ENCODE data around the gene ZBTB5.

- TF ChIP-seq SMC3 (IDR thresholded peaks at IDR 0.05) (no peak), MAFK (IDR thresholded peaks at IDR 0.05; ENCODE audit: partially characterized antibody) (no peak), CTCF (IDR thresholded peaks at IDR 0.05) (no peak), HOXA7 (CRISPR knock-in tag; IDR thresholded peaks at IDR 0.05) (no peak), CEBPB (IDR thresholded peaks at IDR 0.05) (no peak), CBX2 (IDR thresholded peaks at IDR 0.05; ENCODE audit: borderline replicate concordance, low read depth) (no peak), RFX5 (IDR thresholded peaks at IDR 0.05) (no peak), RNF2 (IDR thresholded peaks at IDR 0.05; ENCODE audit: borderline replicate concordance, low read depth) (no peak), ELK1 (IDR thresholded peaks at IDR 0.05; ENCODE audit: low read depth, low read length) (no peak), POLR2A (IDR thresholded peaks at IDR 0.05; ENCODE audit: low read length) (no peak), CBX8 (IDR thresholded peaks at IDR 0.05) (no peak)
- TF ChIP-seq, protein P1, sequence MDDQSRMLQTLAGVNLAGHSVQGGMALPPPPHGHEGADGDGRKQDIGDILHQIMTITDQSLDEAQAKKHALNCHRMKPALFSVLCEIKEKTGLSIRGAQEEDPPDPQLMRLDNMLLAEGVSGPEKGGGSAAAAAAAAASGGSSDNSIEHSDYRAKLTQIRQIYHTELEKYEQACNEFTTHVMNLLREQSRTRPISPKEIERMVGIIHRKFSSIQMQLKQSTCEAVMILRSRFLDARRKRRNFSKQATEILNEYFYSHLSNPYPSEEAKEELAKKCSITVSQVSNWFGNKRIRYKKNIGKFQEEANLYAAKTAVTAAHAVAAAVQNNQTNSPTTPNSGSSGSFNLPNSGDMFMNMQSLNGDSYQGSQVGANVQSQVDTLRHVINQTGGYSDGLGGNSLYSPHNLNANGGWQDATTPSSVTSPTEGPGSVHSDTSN (IDR thresholded peaks at IDR 0.05): no peak
- TF ChIP-seq, protein P2, sequence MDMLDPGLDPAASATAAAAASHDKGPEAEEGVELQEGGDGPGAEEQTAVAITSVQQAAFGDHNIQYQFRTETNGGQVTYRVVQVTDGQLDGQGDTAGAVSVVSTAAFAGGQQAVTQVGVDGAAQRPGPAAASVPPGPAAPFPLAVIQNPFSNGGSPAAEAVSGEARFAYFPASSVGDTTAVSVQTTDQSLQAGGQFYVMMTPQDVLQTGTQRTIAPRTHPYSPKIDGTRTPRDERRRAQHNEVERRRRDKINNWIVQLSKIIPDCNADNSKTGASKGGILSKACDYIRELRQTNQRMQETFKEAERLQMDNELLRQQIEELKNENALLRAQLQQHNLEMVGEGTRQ (IDR thresholded peaks at IDR 0.05): no peak
These were observed 41.7 kb downstream of the ZBTB5 start for GRCh38 chr9:37423508-37423907.

Data from A549 (cell line).